HG02884 (cell line): ENCODE measurements around the gene LUZP4.
"Not testable (repeated sequence)": the region's sequence is repeated elsewhere in the genome, so short reads cannot be mapped to it uniquely, and the experiment has no call there.

Experiments used
- ATAC-seq: cut with Tn5 transposase; IDR thresholded peaks from one replicate; pipeline ENCODE4 v1.9.1; 2021; ENCODE audit warnings: mild to moderate bottlenecking, moderate library complexity; ENCODE audit not compliant: unreplicated experiment

LUZP4 gene, protein sequence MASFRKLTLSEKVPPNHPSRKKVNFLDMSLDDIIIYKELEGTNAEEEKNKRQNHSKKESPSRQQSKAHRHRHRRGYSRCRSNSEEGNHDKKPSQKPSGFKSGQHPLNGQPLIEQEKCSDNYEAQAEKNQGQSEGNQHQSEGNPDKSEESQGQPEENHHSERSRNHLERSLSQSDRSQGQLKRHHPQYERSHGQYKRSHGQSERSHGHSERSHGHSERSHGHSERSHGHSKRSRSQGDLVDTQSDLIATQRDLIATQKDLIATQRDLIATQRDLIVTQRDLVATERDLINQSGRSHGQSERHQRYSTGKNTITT

DNA sequence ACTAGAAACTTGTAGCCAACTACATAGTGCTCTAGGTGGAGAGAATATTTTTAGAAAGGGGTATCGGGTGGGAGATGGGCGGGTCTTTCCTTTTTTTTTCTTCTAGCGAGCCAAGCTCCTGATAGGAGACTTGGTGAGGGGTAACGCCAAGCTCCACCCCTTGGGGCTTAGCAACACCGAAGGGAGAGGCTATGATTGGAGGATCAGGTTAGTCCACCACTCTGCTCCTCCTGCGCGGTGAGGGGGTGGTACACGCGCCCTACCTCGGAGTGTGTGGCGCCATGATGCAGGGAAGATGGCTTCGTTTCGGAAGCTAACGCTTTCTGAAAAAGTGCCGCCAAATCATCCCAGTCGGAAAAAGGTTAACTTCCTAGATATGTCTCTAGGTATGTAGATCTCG lies at the start of gene LUZP4:
LUZP4 (plus strand) TSS at position 251 of the 400 bp plus-strand sequence; CDS start at position 296, 45 bp downstream.
- no peak for ATAC-seq

DNA sequence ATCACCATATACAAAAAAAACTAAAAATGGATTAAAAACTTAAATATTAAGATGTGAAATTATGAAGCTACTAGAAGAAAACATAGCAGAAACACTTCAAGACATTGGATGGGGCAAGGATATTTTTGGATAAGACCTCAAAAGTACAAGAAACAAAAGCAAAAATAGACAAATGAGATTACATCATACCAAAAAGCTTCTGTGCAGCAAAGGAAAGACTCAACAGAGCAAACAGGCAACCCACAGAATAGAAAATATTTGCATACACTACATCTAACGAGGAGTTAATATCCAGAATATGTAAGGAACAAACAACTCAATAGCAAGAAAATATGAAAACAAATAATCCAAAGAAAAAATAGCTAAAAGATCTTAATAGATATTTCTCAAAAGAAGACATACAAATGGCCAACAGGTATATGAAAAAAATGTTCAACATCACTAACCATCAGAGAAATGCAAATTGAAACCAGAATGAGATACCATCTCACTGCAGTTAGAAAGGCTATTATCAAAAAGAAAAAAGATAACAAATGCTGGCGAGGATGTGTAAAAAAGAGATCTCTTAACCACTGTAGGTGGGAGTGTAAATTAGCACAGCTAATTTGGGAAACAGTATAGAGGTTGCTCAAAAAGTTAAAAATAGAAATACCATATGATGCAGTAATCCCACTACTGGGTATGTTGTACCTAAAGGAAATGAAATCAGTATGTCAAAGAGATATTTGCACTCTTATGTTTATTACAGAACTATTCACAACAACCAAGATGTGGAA lies 37.9 kb upstream of the LUZP4 start:
- ATAC-seq, result peak; percentile 62

DNA sequence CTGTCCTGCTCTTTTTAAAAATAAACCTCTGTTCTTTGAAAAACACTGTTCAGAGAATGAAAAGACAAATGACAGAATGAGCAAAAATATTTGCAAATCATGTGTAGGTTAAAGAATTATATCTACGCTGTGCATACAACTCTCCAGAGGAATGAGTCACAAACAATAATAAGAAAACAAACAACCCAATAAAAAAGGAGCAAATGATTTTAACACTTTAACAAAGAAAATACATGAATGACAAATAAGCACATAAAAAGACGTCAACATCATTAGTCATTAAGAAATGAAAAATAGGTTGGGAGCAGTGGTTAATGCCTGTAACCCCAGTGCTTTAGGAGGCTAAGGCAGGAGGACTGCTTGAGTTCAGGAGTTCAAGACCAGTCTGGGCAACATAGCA lies 34.5 kb upstream of the LUZP4 start:
- ATAC-seq, result no peak

DNA sequence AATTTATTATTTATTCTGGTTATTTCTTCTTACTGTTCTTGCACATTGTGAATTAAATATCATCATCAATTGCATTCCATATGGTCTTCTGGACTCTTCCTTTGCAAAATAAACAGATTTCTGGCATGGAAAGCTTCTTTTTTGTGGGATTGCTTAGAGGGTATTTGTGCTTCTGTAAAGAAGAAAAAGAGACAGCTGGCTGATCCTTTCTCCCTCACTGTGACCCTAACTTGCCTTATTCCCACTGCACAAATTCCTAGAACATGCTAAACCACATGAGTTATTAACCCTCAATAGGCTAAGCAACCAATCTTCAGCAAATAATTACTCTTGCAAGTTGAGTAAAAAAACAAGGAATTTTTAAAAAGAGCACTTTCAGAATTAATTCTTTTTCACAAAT lies 31.8 kb upstream of the LUZP4 start:
- no peak for ATAC-seq

DNA sequence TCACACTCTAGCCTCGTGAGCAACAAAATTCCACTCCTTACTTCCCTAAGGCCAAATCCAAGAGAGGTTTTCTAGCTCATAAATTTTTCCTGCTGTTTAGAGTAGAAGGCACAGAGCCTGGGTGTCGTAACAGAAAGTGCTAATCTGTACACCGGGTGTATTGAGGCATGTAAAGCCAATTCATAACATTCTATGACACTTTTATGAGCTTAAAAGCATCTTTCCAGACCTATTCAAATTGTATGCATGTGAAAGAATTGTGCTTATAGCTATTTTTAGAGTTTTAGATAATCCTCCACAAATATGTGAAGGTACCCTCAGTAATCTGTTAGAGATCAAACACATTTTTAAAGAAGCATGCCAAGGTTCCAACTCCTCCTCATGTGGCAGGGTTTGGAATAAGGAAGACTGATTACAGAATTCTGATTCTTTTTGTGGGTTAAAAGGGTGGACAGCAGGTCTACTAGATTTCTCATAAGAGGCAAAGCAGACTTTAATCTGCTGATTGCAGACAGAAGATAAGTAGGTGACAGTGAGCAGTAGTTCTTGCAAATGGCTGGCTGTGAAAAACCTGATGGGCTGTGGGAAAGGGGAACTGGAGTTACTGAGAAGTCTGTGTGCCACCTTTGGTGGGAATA lies 30.2 kb upstream of the LUZP4 start:
- ATAC-seq, result no peak

DNA sequence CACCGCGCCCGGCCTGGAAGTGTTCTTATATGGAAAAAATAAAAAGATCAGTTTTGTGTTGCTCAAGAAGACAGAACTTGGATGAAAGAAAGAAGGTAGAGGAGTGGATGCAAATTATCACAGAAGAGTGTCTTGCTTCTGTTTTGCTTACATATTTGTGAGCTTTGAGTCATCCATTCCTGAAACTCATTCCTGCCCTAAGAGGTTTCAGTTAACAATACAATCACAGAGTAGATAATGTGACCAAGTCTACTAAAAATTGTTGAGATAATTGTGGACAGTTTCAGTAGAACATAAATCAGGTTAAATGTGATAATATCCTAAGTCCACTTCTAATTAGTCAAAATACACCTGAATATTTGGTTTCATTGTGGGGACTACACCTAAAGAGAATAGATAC lies 29.2 kb upstream of the LUZP4 start:
- ATAC-seq, result no peak

DNA sequence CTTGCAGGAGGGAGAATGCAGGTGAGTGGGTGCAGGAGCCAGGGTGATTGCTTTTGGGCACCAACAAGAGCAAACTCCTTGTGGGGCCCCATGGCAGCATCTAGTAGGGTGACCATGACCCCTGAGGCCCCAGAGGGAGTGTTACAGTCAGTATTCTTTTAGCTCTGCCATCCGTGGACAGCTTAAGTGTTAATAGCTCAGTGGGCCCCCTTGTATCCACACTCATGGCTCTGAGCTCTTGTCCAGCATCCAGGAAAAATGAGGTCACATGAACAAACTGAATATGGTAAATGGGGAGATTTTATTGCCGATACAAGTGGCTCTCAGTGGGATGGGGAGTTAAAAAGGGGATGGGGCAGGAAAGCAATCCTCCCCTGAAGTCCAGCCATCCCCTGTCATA lies 28.4 kb upstream of the LUZP4 start:
- ATAC-seq, result no peak

DNA sequence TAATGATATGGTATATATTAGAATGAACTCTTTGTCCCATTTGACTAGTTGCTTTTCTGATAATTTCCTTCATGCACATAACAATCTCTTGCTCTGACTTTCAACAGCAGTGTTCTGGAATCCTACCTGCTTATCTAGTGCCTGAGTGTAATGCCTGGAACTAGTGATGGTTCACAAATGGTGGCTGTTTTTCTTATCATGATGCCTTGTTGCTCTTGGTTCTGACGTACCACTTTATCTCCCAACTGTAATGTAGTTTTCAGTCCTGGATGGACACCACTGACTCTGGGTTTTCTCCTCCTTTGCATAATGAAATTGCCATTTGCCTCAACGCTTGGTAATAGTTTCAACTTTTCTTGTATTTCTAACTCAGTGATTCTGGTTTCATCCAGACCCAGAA lies 25.5 kb upstream of the LUZP4 start:
- ATAC-seq, result no peak

DNA sequence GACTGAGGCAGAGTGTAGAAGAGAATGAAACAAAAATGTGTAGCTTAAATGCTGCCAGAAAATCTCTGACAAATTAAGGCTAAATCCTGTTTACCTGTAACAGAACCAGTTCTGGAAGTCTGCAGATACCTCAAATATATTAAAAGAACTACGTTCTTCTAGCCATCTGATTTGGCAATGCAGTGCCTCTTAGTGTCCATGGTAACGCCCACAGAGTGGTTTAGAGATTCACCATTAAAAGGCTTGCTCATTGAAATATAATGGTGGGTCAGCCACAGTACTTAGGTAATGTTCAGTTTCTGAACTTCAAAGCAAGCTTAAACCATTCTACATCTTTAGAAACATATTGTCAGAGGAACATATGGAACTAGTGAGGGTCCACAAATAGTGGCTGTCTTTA lies 23.2 kb upstream of the LUZP4 start:
- no peak for ATAC-seq

DNA sequence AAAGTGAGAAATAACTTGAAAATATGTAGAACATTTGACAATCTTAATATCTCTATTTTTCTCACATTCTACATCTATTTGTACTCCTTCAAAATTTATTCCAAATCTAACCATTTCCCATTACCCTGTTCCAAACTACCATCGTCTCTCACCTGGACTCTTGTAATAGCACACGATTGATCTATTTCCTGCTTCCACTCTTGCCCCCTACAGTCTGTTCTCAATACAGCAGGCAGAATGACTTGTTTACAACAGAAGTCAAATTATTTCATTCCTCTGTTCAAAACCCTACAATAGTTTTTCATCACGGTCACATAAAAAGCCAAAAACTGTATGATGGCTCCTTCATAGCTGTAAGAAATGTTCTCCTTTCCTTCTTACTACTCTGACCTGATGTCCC lies 21.1 kb upstream of the LUZP4 start:
- ATAC-seq, result no peak

DNA sequence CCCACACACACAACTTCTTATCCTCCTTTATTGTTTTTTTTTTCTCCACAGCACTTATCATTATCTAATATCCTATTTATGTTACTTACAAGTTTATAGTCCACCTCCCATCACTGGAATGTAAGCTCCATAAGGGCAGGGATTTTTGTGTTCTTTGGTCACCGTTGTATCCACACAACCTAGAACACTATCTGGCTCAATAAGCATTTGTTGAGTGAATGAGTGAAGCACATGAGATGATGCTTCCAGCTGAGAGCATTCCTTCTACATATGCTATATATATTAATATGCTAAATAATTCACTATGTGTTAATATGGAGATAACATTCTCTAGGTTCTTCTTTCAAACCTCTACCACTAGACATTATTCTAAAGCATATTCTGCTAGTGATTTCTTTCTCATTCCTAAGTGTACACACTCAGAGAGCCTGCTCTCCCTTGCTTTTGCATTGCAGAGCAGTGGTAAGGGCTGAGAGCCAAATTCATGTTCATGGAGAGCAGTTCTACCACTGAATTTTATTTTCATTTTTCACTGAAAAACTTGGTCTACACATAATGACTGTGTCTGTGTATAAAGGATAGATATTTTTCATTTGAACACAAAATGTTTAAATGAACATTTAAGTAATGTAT lies 20.3 kb upstream of the LUZP4 start:
- no peak for ATAC-seq

DNA sequence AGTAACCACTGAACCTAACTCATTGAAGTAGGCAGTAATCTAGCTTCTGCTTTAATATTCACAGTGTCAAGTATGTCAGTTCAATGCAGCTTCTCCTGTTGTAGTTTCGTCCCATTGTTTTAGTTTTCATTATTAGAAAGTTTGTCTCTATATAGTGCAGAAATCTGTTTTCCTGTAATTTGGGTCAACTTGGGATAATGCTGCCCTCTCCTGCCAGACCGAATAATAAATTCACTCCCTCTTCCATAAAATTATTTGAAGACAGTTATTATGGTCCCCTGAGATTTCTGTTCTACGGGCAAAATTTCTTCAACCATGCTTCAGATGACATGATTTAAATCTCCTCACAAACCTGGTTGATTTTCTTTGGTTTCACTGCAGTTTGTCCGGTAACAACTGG lies 4.6 kb upstream of the LUZP4 start:
- ATAC-seq, result no peak

DNA sequence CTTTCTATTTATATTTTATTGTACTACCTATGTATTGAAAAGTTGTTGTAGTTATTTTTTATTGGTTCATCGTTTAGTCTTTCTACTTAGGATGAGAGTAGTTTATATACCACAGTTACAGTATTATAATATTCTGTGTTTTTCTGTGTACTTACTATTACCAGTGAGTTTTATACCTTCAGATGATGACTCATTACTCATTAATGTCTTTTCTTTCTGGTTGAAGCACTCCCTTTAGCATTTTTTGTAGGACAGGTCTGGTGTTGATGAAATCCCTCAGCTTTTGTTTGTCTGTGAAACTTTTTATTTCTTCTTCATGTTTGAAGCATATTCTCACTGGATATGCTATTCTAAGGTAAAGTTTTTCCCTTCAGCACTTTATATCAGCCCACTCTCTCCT lies 7.7 kb downstream of the LUZP4 start:
- ATAC-seq, result no peak

DNA sequence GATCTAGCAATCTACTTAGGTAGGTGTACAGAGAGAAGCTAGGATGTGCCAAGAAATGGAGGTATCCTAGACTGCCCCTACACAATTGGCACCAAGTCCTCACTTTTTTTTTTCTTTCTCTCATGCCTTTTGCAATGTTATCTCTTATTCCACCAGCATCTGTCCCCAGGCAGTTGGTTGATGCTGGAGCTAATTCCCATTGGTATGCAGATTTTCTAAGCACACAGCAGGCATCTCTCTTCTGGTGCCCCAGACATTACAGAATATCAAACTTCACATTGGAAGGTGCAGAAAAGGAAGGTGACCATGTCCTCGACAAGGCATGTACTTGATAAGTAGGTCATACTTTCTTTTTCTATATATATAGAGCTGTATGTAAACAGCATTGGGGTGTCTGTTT lies 21.6 kb downstream of the LUZP4 start:
- ATAC-seq, result no peak

DNA sequence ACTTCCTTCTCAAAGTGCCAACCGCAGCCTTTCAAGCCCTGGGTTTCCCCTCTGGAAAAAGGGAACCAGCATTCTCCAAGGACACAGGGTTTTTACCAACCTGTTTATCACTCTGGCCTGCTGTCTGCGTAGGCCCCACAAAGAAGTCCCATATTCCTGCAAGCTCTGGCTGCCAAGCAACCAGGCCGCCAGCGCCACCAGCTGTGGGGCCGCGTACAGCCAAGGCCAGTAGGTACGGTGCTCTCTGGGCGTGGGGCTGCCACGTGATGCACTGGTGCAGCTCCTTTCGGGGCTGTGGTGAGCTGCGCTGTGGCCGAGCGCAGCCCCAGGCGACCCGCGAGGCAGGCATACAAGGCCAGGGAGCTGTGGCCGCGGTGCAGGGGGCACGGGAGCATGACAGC lies 22.1 kb downstream of the LUZP4 start:
- ATAC-seq, result no peak

DNA sequence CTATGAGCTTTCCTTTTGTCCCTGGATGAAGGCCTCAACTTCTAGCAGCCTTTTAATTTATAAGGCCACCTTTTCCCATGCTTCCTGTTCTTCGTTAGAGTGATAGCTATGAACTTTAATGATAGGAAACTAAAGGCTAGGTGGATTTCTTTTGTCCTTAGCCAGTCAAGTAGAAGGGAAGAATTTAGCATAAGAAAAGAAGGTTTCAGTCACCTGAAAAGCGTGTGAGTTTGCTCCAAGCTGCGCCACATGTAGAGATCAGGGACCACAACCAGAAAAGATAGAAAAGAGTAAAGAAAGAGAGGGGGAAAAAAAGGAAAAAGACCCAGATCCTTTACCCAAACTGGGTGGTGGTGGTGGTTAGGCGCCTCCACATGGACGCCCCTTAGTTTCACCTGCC lies 28.6 kb downstream of the LUZP4 start:
- no peak for ATAC-seq

DNA sequence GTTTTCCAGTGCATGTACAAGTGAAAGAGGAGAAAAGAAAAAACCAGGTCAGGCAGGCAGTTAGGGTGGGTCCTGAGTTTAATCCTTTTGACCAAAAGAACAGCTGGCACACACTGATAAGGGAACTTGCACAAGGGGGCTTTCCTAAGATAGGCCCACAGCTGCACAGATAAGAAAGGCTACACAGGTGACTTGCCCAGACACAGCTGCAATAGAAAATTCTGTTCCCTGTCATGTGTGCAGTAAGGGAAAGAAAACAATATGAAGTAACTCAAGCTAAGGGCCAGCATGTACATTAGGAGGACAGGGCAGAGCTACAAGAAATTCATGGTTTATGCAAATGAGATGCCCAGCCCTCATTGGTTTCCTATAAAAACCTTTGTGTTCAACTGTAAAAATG lies 32.9 kb downstream of the LUZP4 start:
- no peak for ATAC-seq

DNA sequence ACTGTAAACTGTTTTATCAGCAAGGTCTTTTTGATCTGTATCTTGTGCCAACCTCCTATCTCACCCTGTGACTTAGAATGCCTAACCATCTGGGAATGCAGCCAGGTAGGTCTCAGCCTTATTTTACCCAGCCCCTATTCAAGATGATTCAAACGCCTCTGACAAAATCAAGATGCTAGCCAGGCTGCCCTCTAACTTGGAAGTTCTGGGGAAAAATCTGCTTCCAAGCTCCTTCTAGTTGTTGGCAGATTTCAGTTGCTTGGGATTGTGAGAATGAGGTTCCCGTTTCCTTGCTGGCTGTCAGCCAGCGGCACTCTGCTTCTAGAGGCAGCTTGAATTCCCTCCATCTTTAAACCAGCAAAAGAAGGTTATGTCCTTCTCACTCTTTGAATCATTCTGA lies 34.7 kb downstream of the LUZP4 start:
- ATAC-seq, result no peak

DNA sequence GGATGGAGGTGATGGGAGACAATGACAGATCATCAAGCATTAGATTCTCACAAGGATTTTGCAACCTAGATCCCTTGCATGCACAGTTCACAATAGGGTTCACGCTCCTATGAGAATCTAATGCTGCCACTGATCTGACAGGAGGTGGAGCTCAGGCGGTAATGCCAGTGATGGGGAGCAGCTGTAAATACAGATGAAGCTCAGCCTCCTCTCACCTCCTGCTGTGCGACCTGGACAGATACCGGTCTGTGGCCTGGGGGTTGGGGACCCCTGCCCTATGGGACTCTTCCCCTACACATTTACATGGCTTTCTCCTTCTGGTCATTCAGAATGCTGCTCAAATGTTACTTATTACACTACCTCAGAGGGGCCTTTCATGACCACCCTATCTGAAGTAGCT lies 39.8 kb downstream of the LUZP4 start:
- ATAC-seq, result not testable (repeated sequence)

DNA sequence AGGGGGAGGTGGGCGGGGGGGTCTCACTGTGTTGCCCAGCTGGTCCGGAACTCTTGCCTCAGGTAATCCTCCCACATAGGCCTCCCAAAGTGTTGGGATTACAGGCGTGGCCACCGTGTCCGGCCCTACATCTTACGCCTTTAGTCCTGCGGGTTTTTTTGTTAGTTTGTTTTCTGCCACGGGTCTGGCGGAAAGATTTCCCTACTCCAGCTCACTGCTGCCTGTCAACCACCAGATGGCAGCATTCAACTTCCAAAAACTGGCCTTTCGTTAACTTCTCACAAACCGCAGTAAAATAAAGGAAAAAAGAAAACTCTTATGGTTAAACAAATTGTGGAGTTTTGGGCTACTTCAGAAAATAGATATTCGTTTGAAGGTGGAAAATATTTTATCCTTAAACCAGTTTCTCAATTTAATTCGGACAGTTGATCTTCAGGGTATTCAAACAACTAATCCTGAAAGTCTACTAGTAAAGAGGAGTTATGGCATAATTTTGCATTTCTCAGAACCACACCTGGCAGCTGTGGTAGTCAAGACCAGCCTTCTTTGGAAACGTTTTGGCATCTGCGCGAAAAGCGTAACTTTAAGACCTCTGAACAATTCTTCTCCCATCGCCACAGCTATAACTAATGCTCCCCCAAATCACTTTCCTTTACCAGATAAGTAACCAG lies 41.1 kb downstream of the LUZP4 start:
- ATAC-seq, result no peak

DNA sequence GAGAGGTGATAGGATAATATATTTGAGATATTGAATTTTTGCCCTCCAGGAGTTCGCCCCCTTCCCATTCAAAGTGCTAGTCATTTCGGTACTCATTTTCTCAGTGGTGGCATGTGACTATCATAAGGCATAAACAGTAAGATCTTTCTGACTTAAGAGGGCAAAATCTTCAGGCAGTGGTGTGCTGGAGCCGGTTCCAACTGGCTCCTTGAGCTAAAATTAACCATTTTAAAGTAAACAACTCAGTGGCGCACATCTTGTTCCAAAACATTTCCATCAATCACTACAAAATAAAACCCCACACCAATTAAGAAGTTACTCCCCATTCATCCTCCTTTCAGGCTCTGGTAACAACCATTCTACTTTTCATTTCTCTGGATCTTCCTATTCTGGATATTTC lies 43.3 kb downstream of the LUZP4 start:
- ATAC-seq, result no peak
